ENCODE results near the gene OPRD1. TPM values are rescaled to one million over a fixed set of nuclear protein-coding genes. Genes with fewer than 3 reads are reported as not detected.

OPRD1 gene
- total RNA-seq, 4 donors from 2014 or later: 0.15 to 0.24 (median 0.24) TPM; not detected in 1

- Histone ChIP-seq H3K36me3 (no peaks in the 10 kb centered on the region), H3K9me3 (no peaks in the 10 kb centered on the region), H3K27me3 (peaks cover 0 to 9% (median 0%) of the 10 kb centered on the region in 3 donors), H3K4me1 (no peaks in the 10 kb centered on the region), H3K27ac (no peak overlapping the region), H3K4me3 (no peak overlapping the region)
- ATAC-seq (no peak), DNase-seq (no peak)
- in situ Hi-C loops (cut with MboI; ENCODE audit: low sequenced_read_pairs in 4 of 4): no loop called here
- TF ChIP-seq, protein P1, sequence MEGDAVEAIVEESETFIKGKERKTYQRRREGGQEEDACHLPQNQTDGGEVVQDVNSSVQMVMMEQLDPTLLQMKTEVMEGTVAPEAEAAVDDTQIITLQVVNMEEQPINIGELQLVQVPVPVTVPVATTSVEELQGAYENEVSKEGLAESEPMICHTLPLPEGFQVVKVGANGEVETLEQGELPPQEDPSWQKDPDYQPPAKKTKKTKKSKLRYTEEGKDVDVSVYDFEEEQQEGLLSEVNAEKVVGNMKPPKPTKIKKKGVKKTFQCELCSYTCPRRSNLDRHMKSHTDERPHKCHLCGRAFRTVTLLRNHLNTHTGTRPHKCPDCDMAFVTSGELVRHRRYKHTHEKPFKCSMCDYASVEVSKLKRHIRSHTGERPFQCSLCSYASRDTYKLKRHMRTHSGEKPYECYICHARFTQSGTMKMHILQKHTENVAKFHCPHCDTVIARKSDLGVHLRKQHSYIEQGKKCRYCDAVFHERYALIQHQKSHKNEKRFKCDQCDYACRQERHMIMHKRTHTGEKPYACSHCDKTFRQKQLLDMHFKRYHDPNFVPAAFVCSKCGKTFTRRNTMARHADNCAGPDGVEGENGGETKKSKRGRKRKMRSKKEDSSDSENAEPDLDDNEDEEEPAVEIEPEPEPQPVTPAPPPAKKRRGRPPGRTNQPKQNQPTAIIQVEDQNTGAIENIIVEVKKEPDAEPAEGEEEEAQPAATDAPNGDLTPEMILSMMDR (IDR thresholded peaks at IDR 0.05 in 4 of 5, conservative IDR thresholded peaks at IDR 0.05 in 1 of 5): no peak
- no peak for TF ChIP-seq POLR2A (IDR thresholded peaks at IDR 0.05)
- intact Hi-C loops (cut with DNase I; ENCODE audit: low total_unique reads): no loop called here
Measured at GRCh38 chr1:28855046-28855445, 43.1 kb downstream of the OPRD1 start.

GRCh38 chr1:28855469-28855951 lies 43.5 kb downstream of the OPRD1 start:
- ATAC-seq: no peak
- in situ Hi-C loops (cut with MboI; ENCODE audit: low sequenced_read_pairs in 4 of 4): no loop called here
- no peak for DNase-seq

GRCh38 chr1:28855969-28856368 lies 44.0 kb downstream of the OPRD1 start:
- DNase-seq (no peak), ATAC-seq (no peak)
- in situ Hi-C loops (cut with MboI; ENCODE audit: low sequenced_read_pairs in 4 of 4): no loop called here
- H3K27ac ChIP-seq: no peak overlapping the region
- no peaks in the 10 kb centered on the region for H3K36me3 ChIP-seq
- no peak for TF ChIP-seq POLR2A (IDR thresholded peaks at IDR 0.05)
- TF ChIP-seq, protein P1 (IDR thresholded peaks at IDR 0.05 in 4 of 5, conservative IDR thresholded peaks at IDR 0.05 in 1 of 5): no peak
- intact Hi-C loops (cut with DNase I; ENCODE audit: low total_unique reads): no loop called here
- peaks cover 0 to 8% (median 0%) of the 10 kb centered on the region in 3 donors for H3K27me3 ChIP-seq
- H3K4me3 ChIP-seq: no peak overlapping the region
- no peaks in the 10 kb centered on the region for H3K9me3 ChIP-seq
- no peaks in the 10 kb centered on the region for H3K4me1 ChIP-seq

More at GRCh38 chr1:28855469-28855951, 43.5 kb downstream of the OPRD1 start:
- Histone ChIP-seq H3K4me3 (no peak overlapping the region), H3K27ac (no peak overlapping the region), H3K36me3 (no peaks in the 10 kb centered on the region), H3K4me1 (no peaks in the 10 kb centered on the region), H3K9me3 (no peaks in the 10 kb centered on the region), H3K27me3 (peaks cover 0 to 9% (median 0%) of the 10 kb centered on the region in 3 donors)
- TF ChIP-seq, protein P1 (IDR thresholded peaks at IDR 0.05 in 4 of 5, conservative IDR thresholded peaks at IDR 0.05 in 1 of 5): no peak
- TF ChIP-seq POLR2A (IDR thresholded peaks at IDR 0.05): no peak
- intact Hi-C loops (cut with DNase I; ENCODE audit: low total_unique reads): no loop called here

GRCh38 chr1:28860332-28861073 lies 48.5 kb downstream of the OPRD1 start:
- no peak overlapping the region for H3K4me3 ChIP-seq
- no peaks in the 10 kb centered on the region for H3K27me3 ChIP-seq
- intact Hi-C loops (cut with DNase I; ENCODE audit: low total_unique reads) (no loop called here), in situ Hi-C loops (cut with MboI; ENCODE audit: low sequenced_read_pairs in 4 of 4) (no loop called here)
- H3K27ac ChIP-seq: no peak overlapping the region
- ATAC-seq: no peak
- DNase-seq: no peak
- H3K9me3 ChIP-seq: no peaks in the 10 kb centered on the region
- no peaks in the 10 kb centered on the region for H3K36me3 ChIP-seq
- TF ChIP-seq, protein P1 (IDR thresholded peaks at IDR 0.05 in 4 of 5, conservative IDR thresholded peaks at IDR 0.05 in 1 of 5): no peak
- TF ChIP-seq POLR2A (IDR thresholded peaks at IDR 0.05): no peak
- H3K4me1 ChIP-seq: no peaks in the 10 kb centered on the region
